Neural crest cell (in vitro differentiated cells): ENCODE measurements around the gene GIN1. TPM values are rescaled to one million over a fixed set of nuclear protein-coding genes. Genes with fewer than 3 reads are reported as not detected.
"Not testable (repeated sequence)": the region's sequence is repeated elsewhere in the genome, so short reads cannot be mapped to it uniquely, and the experiment has no call there.

ENCODE experiments used
- DNase-seq: peaks from one replicate; pipeline ENCODE4 v3.0.0; 2021; ENCODE audit warnings: low read depth, mixed read lengths, low spot score
- H3K27ac Mint-ChIP-seq: one replicate; pipeline ENCODE4 v1.8.0; 2021; ENCODE audit warnings: mild to moderate bottlenecking, mixed read lengths; ENCODE audit not compliant: unreplicated experiment
- H3K27me3 Mint-ChIP-seq: 2 replicates; pipeline ENCODE4 v1.8.0; 2021; ENCODE audit warnings: low read depth, mild to moderate bottlenecking, mixed read lengths
- H3K36me3 Mint-ChIP-seq: 2 replicates; pipeline ENCODE4 v1.8.0; 2021; ENCODE audit warnings: low read depth, mild to moderate bottlenecking, mixed read lengths
- H3K4me1 Mint-ChIP-seq: 2 replicates; pipeline ENCODE4 v1.8.0; 2021; ENCODE audit warnings: mixed read lengths
- H3K4me3 Mint-ChIP-seq: one replicate; pipeline ENCODE4 v1.8.0; 2021; ENCODE audit warnings: mild to moderate bottlenecking, mixed read lengths
- H3K9me3 Mint-ChIP-seq: 2 replicates; pipeline ENCODE4 v1.8.0; 2021; ENCODE audit warnings: mixed read lengths
- CTCF ChIP-seq: fragments of 200-600 bp; sonication (generic); conservative IDR thresholded peaks from 2 replicates; pipeline ENCODE4 v1.5.0; 2021; ENCODE audit warnings: antibody characterized with exemption, mild to moderate bottlenecking
- total RNA-seq: library from RNA; stranded (reverse); gene quantifications from 2 replicates; pipeline ENCODE4 v1.2.1, GENCODE V29; 2021

Gene GIN1
- total RNA-seq, 1 donor from 2014 or later = 8.0 TPM

- no peak for TF ChIP-seq CTCF
- no peaks in the 10 kb centered on the region for H3K27me3 Mint-ChIP-seq
Measured at GRCh38 chr5:103086547-103086946, 33.4 kb downstream of the GIN1 start.

GRCh38 chr5:103079796-103080195 lies 40.1 kb downstream of the GIN1 start:
- H3K27ac Mint-ChIP-seq = no peak overlapping the region
- no peaks in the 10 kb centered on the region for H3K4me1 Mint-ChIP-seq
- no peak for DNase-seq
- peaks cover 45% of the 10 kb centered on the region for H3K36me3 Mint-ChIP-seq
- no peak for TF ChIP-seq CTCF
- H3K4me3 Mint-ChIP-seq = no peak overlapping the region
- H3K9me3 Mint-ChIP-seq = peaks cover 50% of the 10 kb centered on the region
- H3K27me3 Mint-ChIP-seq = no peaks in the 10 kb centered on the region

More at GRCh38 chr5:103086547-103086946, 33.4 kb downstream of the GIN1 start:
- no peak overlapping the region for H3K4me3 Mint-ChIP-seq
- no peaks in the 10 kb centered on the region for H3K4me1 Mint-ChIP-seq
- H3K36me3 Mint-ChIP-seq = peaks cover 44% of the 10 kb centered on the region
- no peak for DNase-seq
- no peak overlapping the region for H3K27ac Mint-ChIP-seq
- peaks cover 17% of the 10 kb centered on the region for H3K9me3 Mint-ChIP-seq

- peaks cover 40% of the 10 kb centered on the region for H3K9me3 Mint-ChIP-seq
- H3K4me1 Mint-ChIP-seq = no peaks in the 10 kb centered on the region
- no peak for DNase-seq
- no peak for TF ChIP-seq CTCF
- no peak overlapping the region for H3K4me3 Mint-ChIP-seq
- H3K27ac Mint-ChIP-seq = no peak overlapping the region
- H3K27me3 Mint-ChIP-seq = no peaks in the 10 kb centered on the region
- peaks cover 28% of the 10 kb centered on the region for H3K36me3 Mint-ChIP-seq
Measured at GRCh38 chr5:103075442-103075841, 44.5 kb downstream of the GIN1 start.

- H3K9me3 Mint-ChIP-seq = peaks cover 37% of the 10 kb centered on the region
- not testable (repeated sequence) for H3K4me3 Mint-ChIP-seq, H3K4me1 Mint-ChIP-seq, H3K27ac Mint-ChIP-seq, DNase-seq, H3K27me3 Mint-ChIP-seq
- H3K36me3 Mint-ChIP-seq = peaks cover 23% of the 10 kb centered on the region
Measured at GRCh38 chr5:103073500-103073899, 46.4 kb downstream of the GIN1 start.

- no peak for TF ChIP-seq CTCF
- Mint-ChIP-seq H3K27ac (no peak overlapping the region), H3K4me3 (no peak overlapping the region), H3K27me3 (no peaks in the 10 kb centered on the region), H3K4me1 (no peaks in the 10 kb centered on the region), H3K9me3 (no peaks in the 10 kb centered on the region), H3K36me3 (no peaks in the 10 kb centered on the region)
- DNase-seq = no peak
Measured at GRCh38 chr5:103066326-103066725, 53.6 kb downstream of the GIN1 start.

GRCh38 chr5:103060424-103060954 lies 59.4 kb downstream of the GIN1 start:
- Mint-ChIP-seq H3K27ac (no peak overlapping the region), H3K27me3 (no peaks in the 10 kb centered on the region), H3K9me3 (peaks cover 4% of the 10 kb centered on the region), H3K4me3 (no peak overlapping the region), H3K36me3 (peaks cover 2% of the 10 kb centered on the region), H3K4me1 (no peaks in the 10 kb centered on the region)
- DNase-seq = no peak
- TF ChIP-seq CTCF = no peak
